HG03354 (cell line): ENCODE measurements around the gene ABLIM3.

ENCODE experiments used
- ATAC-seq: cut with Tn5 transposase; IDR thresholded peaks from one replicate; pipeline ENCODE4 v1.9.1; 2021; ENCODE audit warnings: mild to moderate bottlenecking; ENCODE audit not compliant: unreplicated experiment, poor library complexity, severe bottlenecking

Gene ABLIM3

GRCh38 chr5:149153751-149154610 lies 12.7 kb downstream of the ABLIM3 start:
- no peak for ATAC-seq

GRCh38 chr5:149154650-149155049 lies 13.4 kb downstream of the ABLIM3 start:
- no peak for ATAC-seq

- ATAC-seq = no peak
Measured at GRCh38 chr5:149156435-149157083, 15.3 kb downstream of the ABLIM3 start.

DNA sequence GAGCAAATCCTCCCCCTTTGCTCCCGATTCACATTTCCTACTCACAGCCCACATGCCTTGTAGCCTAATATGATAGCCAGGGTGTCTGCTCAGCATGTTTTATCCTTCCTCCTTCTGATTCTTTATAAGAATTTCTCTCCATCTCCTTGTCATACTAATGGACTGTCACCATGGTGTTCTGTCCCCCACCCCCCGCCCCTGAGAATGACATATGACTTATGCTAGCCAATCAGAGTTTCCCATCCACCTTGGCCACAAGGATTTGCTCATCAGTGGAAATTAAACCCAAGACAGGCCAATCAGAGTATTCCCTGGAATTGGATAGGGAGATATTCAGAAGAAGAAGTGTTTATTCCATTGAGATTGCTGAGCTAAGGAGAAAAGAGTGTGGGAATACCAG lies 16.0 kb downstream of the ABLIM3 start:
- ATAC-seq = no peak

GRCh38 chr5:149160291-149160787 lies 19.0 kb downstream of the ABLIM3 start:
- ATAC-seq = no peak

GRCh38 chr5:149161026-149161687 lies 19.9 kb downstream of the ABLIM3 start:
- ATAC-seq = no peak

DNA sequence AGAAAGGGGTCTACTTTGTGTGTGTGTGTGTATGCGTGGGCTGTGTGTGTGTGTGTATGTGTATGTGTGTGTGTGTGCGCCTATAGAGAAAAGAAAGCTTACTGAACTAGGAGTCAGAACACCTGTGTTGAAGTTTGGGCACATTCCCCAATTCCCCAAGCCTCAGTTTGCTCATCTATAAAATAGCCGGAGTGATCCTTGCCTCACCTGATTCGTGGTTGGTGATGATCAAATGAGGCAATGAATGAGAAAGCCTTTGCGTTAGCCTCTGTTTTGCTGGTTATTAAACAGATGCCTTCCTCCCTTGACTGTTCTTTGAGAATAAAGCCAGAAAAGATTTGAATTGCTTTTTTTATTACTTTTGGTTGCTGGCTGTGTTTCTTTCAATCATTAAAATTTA lies 20.6 kb downstream of the ABLIM3 start:
- ATAC-seq = no peak

- peak; percentile 88 for ATAC-seq
Measured at GRCh38 chr5:149162401-149163084, 21.2 kb downstream of the ABLIM3 start.

- ATAC-seq = no peak
Measured at GRCh38 chr5:149164731-149165130, 23.4 kb downstream of the ABLIM3 start.

GRCh38 chr5:149166128-149166527 lies 24.8 kb downstream of the ABLIM3 start:
- ATAC-seq = no peak

DNA sequence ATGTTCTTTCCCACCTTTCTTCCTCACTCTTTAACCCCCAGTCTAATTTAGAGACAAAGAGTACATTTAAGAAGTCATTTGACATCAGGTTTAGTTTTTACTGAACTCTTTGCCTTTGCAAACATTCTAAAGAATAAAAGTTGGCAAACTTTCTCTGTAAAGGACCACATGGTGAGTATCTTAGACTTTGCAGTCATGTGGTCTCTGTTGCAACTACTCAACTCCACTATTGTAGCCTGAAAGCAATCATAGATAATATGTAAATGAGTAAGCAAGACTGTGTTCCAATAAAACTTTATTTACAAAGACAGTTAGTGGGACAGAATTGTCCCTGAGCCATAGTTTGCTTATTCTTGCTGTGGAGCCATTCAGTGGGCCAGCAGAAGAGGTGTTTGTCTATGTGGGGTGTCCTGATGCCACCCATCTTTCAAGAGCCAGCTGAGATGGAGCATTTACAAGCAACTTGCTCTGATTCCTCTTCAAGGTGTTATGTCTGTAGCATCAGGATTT lies 25.4 kb downstream of the ABLIM3 start:
- ATAC-seq = no peak

- no peak for ATAC-seq
Measured at GRCh38 chr5:149168276-149168906, 27.1 kb downstream of the ABLIM3 start.

DNA sequence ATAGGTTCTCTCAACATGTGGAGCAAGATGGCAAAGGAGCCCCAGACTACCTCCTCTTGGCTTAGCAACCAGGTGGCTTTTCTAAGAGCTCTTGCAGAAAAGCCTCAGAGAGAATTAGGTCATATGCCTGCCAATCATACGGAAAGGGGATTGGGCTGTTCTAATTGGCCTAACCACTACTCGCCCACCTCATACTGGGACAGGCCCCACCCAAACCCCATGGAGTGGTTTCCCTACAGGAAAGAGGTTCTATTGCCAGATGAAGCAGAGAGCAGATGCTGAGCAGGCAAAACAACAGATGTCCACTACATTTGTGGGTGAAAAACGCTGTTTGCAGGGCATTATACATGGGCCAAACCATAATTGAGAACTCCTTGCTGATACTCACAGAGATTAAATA lies 29.0 kb downstream of the ABLIM3 start:
- ATAC-seq = no peak

GRCh38 chr5:149172261-149172660 lies 31.0 kb downstream of the ABLIM3 start:
- ATAC-seq = peak; percentile 92

GRCh38 chr5:149172709-149173505 lies 31.6 kb downstream of the ABLIM3 start:
- no peak for ATAC-seq

GRCh38 chr5:149174847-149175234 lies 33.5 kb downstream of the ABLIM3 start:
- ATAC-seq = no peak

- no peak for ATAC-seq
Measured at GRCh38 chr5:149175346-149176105, 34.2 kb downstream of the ABLIM3 start.

- no peak for ATAC-seq
Measured at GRCh38 chr5:149177339-149177843, 36.1 kb downstream of the ABLIM3 start.
